WTC11 (cell line): ENCODE results near the gene MALSU1. TPM values are rescaled to one million over a fixed set of nuclear protein-coding genes. Genes with fewer than 3 reads are reported as not detected.

ENCODE experiments used
- ATAC-seq: fragments of 200-7000 bp; cut with Tn5 transposase; 2 replicates; pipeline ENCODE4 v1.10.0; 2021; ENCODE audit warnings: mild to moderate bottlenecking, moderate library complexity
- CTCF ChIA-PET: fragments of 300-600 bp; sonication (Branson Sonifier 250); formaldehyde crosslinking; loops from one replicate; lab custom pipeline; 2021; ENCODE audit warnings: antibody characterized with exemption; lab: Charles Lee
- POLR2A ChIA-PET: fragments of 350-600 bp; sonication (Branson Sonifier 250); formaldehyde crosslinking; loops from one replicate; lab custom pipeline; 2021; ENCODE audit warnings: antibody characterized with exemption; lab: Charles Lee
- DNase-seq: peaks from one replicate; pipeline ENCODE4 v3.0.0; 2021; ENCODE audit warnings: low spot score
- H3K27ac Mint-ChIP-seq: 2 replicates; pipeline ENCODE4 v1.8.0; 2021; ENCODE audit warnings: mixed read lengths
- H3K27me3 Mint-ChIP-seq: 2 replicates; pipeline ENCODE4 v1.8.0; 2021; ENCODE audit warnings: low read depth, mild to moderate bottlenecking, moderate library complexity, mixed read lengths
- H3K36me3 Mint-ChIP-seq: 2 replicates; pipeline ENCODE4 v1.8.0; 2021; ENCODE audit warnings: mixed read lengths
- H3K4me1 Mint-ChIP-seq: 2 replicates; pipeline ENCODE4 v1.8.0; 2022; ENCODE audit warnings: mixed read lengths
- H3K4me3 Mint-ChIP-seq: 2 replicates; pipeline ENCODE4 v1.8.0; 2021; ENCODE audit warnings: mild to moderate bottlenecking, moderate library complexity, mixed read lengths
- H3K9me3 Mint-ChIP-seq: 2 replicates; pipeline ENCODE4 v1.8.0; 2021; ENCODE audit warnings: mixed read lengths
- CBFB ChIP-seq: sonication (generic); formaldehyde crosslinking; IDR thresholded peaks from 2 replicates; pipeline ENCODE4 v1.8.1; 2022; ENCODE audit warnings: mild to moderate bottlenecking, low read depth, missing genetic modification reagents
- CREM ChIP-seq: sonication (generic); formaldehyde crosslinking; IDR thresholded peaks from 2 replicates; pipeline ENCODE4 v1.8.1; 2022; ENCODE audit warnings: mild to moderate bottlenecking, missing genetic modification reagents, moderate library complexity
- EMX1 ChIP-seq: fragments of 250-450 bp; sonication (Bioruptor Pico); IDR thresholded peaks from 2 replicates; pipeline ENCODE4 v1.8.0; 2021; ENCODE audit warnings: mild to moderate bottlenecking
- FOXJ3 ChIP-seq: sonication (generic); formaldehyde crosslinking; IDR thresholded peaks from 2 replicates; pipeline ENCODE4 v1.9.0; 2021; ENCODE audit warnings: missing genetic modification reagents, mild to moderate bottlenecking, borderline replicate concordance
- FOXP1 ChIP-seq: sonication (generic); formaldehyde crosslinking; IDR thresholded peaks from 2 replicates; pipeline ENCODE4 v1.8.0; 2022; ENCODE audit warnings: missing genetic modification reagents, mild to moderate bottlenecking, moderate library complexity, borderline replicate concordance
- GRHL2 ChIP-seq: fragments of 250-450 bp; sonication (Bioruptor Pico); IDR thresholded peaks from 2 replicates; pipeline ENCODE4 v1.8.0; 2022; ENCODE audit warnings: mild to moderate bottlenecking, moderate library complexity; ENCODE audit not compliant: insufficient replicate concordance, severe bottlenecking
- GTF2I ChIP-seq: fragments of 250-450 bp; sonication (Bioruptor Pico); conservative IDR thresholded peaks from 2 replicates; pipeline ENCODE4 v1.4.0; 2021; ENCODE audit warnings: mild to moderate bottlenecking
- JUN ChIP-seq: sonication (generic); formaldehyde crosslinking; IDR thresholded peaks from 2 replicates; pipeline ENCODE4 v1.8.0; 2023; ENCODE audit warnings: mild to moderate bottlenecking, missing genetic modification reagents
- KAT7 ChIP-seq: sonication (generic); formaldehyde crosslinking; IDR thresholded peaks from 2 replicates; pipeline ENCODE4 v1.8.1; 2023; ENCODE audit warnings: missing genetic modification reagents, mild to moderate bottlenecking, borderline replicate concordance
- MAX ChIP-seq: sonication (generic); formaldehyde crosslinking; IDR thresholded peaks from 2 replicates; pipeline ENCODE4 v1.8.0; 2022; ENCODE audit warnings: mild to moderate bottlenecking, missing genetic modification reagents
- MXD4 ChIP-seq: fragments of 250-450 bp; sonication (Bioruptor Pico); IDR thresholded peaks from 2 replicates; pipeline ENCODE4 v1.8.0; 2021; ENCODE audit warnings: mild to moderate bottlenecking, moderate library complexity, borderline replicate concordance
- NR2C2 ChIP-seq: sonication (generic); formaldehyde crosslinking; IDR thresholded peaks from 2 replicates; pipeline ENCODE4 v1.8.0; 2022; ENCODE audit warnings: mild to moderate bottlenecking, missing genetic modification reagents
- PREB ChIP-seq: sonication (generic); formaldehyde crosslinking; IDR thresholded peaks from 2 replicates; pipeline ENCODE4 v1.8.1; 2022; ENCODE audit warnings: mild to moderate bottlenecking, missing genetic modification reagents, moderate library complexity, borderline replicate concordance
- SMAD3 ChIP-seq: sonication (generic); formaldehyde crosslinking; IDR thresholded peaks from 2 replicates; pipeline ENCODE4 v1.8.0; 2022; ENCODE audit warnings: missing genetic modification reagents, mild to moderate bottlenecking, borderline replicate concordance
- SMAD4 ChIP-seq: sonication (generic); formaldehyde crosslinking; IDR thresholded peaks from 2 replicates; pipeline ENCODE4 v1.8.0; 2022; ENCODE audit warnings: mild to moderate bottlenecking, missing genetic modification reagents
- TEAD1 ChIP-seq: sonication (generic); formaldehyde crosslinking; IDR thresholded peaks from 2 replicates; pipeline ENCODE4 v1.8.0; 2022; ENCODE audit warnings: mild to moderate bottlenecking, missing genetic modification reagents
- USF2 ChIP-seq: sonication (generic); formaldehyde crosslinking; IDR thresholded peaks from 2 replicates; pipeline ENCODE4 v1.8.1; 2023; ENCODE audit warnings: mild to moderate bottlenecking, missing genetic modification reagents, moderate library complexity
- ZNF121 ChIP-seq: sonication (generic); formaldehyde crosslinking; IDR thresholded peaks from 2 replicates; pipeline ENCODE4 v1.8.0; 2023; ENCODE audit warnings: missing genetic modification reagents
- ZNF263 ChIP-seq: sonication (generic); formaldehyde crosslinking; IDR thresholded peaks from 2 replicates; pipeline ENCODE4 v1.8.1; 2022; ENCODE audit warnings: low read depth, mild to moderate bottlenecking, moderate library complexity, missing genetic modification reagents
- ZNF416 ChIP-seq: fragments of 250-450 bp; sonication (Bioruptor Pico); IDR thresholded peaks from 2 replicates; pipeline ENCODE4 v1.9.0; 2021; ENCODE audit warnings: mild to moderate bottlenecking, inconsistent platforms
- ZNF423 ChIP-seq: fragments of 250-450 bp; sonication (Bioruptor Pico); IDR thresholded peaks from 2 replicates; pipeline ENCODE4 v2.1.2; 2022; ENCODE audit warnings: mild to moderate bottlenecking, moderate library complexity
- ZNF425 ChIP-seq: fragments of 250-450 bp; sonication (Bioruptor Pico); conservative IDR thresholded peaks from 2 replicates; pipeline ENCODE4 v1.9.0; 2021; ENCODE audit warnings: mild to moderate bottlenecking
- ZNF671 ChIP-seq: fragments of 250-450 bp; sonication (Bioruptor Pico); IDR thresholded peaks from 2 replicates; pipeline ENCODE4 v1.8.0; 2021; ENCODE audit warnings: mild to moderate bottlenecking
- total RNA-seq: library from RNA; stranded (reverse); gene quantifications from 3 replicates; pipeline ENCODE4 v1.2.3, GENCODE V29; 2021

Gene MALSU1
- total RNA-seq, 1 experiment from 2014 or later: 81.5 TPM

- no peak for TF ChIP-seq PREB (CRISPR knock-in tag)
- TF ChIP-seq SMAD3 (CRISPR knock-in tag): no peak
- no peak for TF ChIP-seq TEAD1 (CRISPR knock-in tag)
- no peak for TF ChIP-seq SMAD4 (CRISPR knock-in tag)
These were observed 48.0 kb downstream of the MALSU1 start (continued) for GRCh38 chr7:23347033-23347681.

GRCh38 chr7:23347682-23348180 lies 48.6 kb downstream of the MALSU1 start:
- ChIA-PET CTCF (interaction anchor here (1.1 kb wide), 1 partner anchor 75 kb away, joined by 3 read pairs; no protein-coding TSS in a partner anchor), POLR2A (no interaction called here)
- Mint-ChIP-seq H3K27ac (peak overlapping the region; percentile 27; the same call in 1 of the 2 replicates), H3K4me3 (no peak overlapping the region), H3K9me3 (no peaks in the 10 kb centered on the region), H3K4me1 (peaks cover 9% of the 10 kb centered on the region), H3K27me3 (no peaks in the 10 kb centered on the region), H3K36me3 (peaks cover 64% of the 10 kb centered on the region)
- ATAC-seq: no peak
- no peak for TF ChIP-seq MXD4 (CRISPR knock-in tag)
- TF ChIP-seq CREM (CRISPR knock-in tag): no peak
- TF ChIP-seq ZNF423 (CRISPR knock-in tag): no peak
- TF ChIP-seq FOXJ3 (CRISPR knock-in tag): no peak
- no peak for TF ChIP-seq ZNF263 (CRISPR knock-in tag)
- no peak for TF ChIP-seq GRHL2 (CRISPR knock-in tag)
- TF ChIP-seq USF2 (CRISPR knock-in tag): no peak
- no peak for TF ChIP-seq KAT7
- TF ChIP-seq ZNF416 (CRISPR knock-in tag): no peak
- TF ChIP-seq ZNF121: no peak
- no peak for TF ChIP-seq JUN
- TF ChIP-seq FOXP1 (CRISPR knock-in tag): no peak
- no peak for TF ChIP-seq ZNF671 (CRISPR knock-in tag)
- no peak for TF ChIP-seq ZNF425 (CRISPR knock-in tag)
- TF ChIP-seq SMAD4 (CRISPR knock-in tag): no peak
- TF ChIP-seq CBFB (CRISPR knock-in tag): no peak
- no peak for TF ChIP-seq MAX
- no peak for TF ChIP-seq NR2C2 (CRISPR knock-in tag)
- TF ChIP-seq GTF2I (CRISPR knock-in tag): no peak
- no peak for TF ChIP-seq EMX1 (CRISPR knock-in tag)
- no peak for DNase-seq
